Sigmoid colon (tissue), 7 donors: Measurements from ENCODE around the gene STK39. TPM values are rescaled to one million over a fixed set of nuclear protein-coding genes. Genes with fewer than 3 reads are reported as not detected.

ENCODE experiments used
- DNase-seq: peaks from one replicate; pipeline ENCODE4 v3.0.0-alpha.2; 2019
- H3K27ac ChIP-seq, 4 donors: fragments of 200-600 bp; sonication (generic); one replicate each; pipeline ENCODE4 v1.5.1; 2016 to 2019; ENCODE audit warnings: mild to moderate bottlenecking in 1 of 4
- H3K27me3 ChIP-seq, 3 donors: fragments of 200-600 bp; sonication (generic); one replicate each; pipeline ENCODE4 v1.5.1; 2019; ENCODE audit warnings: mild to moderate bottlenecking in 1 of 3
- H3K36me3 ChIP-seq, 4 donors: fragments of 200-600 bp; sonication (generic); one replicate each; pipeline ENCODE4 v1.5.1; 2016 to 2019
- H3K4me1 ChIP-seq, 4 donors: fragments of 200-600 bp; sonication (generic); one replicate each; pipeline ENCODE4 v1.5.1; 2017 to 2019
- H3K4me3 ChIP-seq, 4 donors: fragments of 200-600 bp; sonication (generic); one replicate each; pipeline ENCODE4 v1.5.1; 2017 to 2019; ENCODE audit warnings: mild to moderate bottlenecking in 2 of 4, moderate library complexity in 1 of 4
- H3K9me3 ChIP-seq, 4 donors: fragments of 200-600 bp in 3 of 4; sonication (generic) in 3 of 4; one replicate each; pipeline versions ENCODE4 v1.5.1 to v1.6.1; 2013 to 2019
- EP300 ChIP-seq, 4 donors: sonication (generic); formaldehyde crosslinking; IDR thresholded peaks; one replicate each; pipeline ENCODE4 v1.6.1; 2017; ENCODE audit warnings: antibody characterized with exemption in 4 of 4
- POLR2A ChIP-seq, 2 donors: fragments of 450-650 bp; IDR thresholded peaks; one replicate each; pipeline ENCODE4 v1.6.1; 2016; ENCODE audit warnings: antibody characterized with exemption in 2 of 2, mild to moderate bottlenecking in 2 of 2, moderate library complexity in 2 of 2
- POLR2AphosphoS5 ChIP-seq, 4 donors: sonication (generic); formaldehyde crosslinking; IDR thresholded peaks; one replicate each; pipeline ENCODE4 v1.6.1; 2017; ENCODE audit warnings: antibody characterized with exemption in 4 of 4
- WGBS, 2 donors: extraction: QIAGEN DNeasy Blood & Tissue Kit; methylation state at CpG; one replicate each; pipeline ENCODE4 v1.1.7; 2013; 5-methylcytosine and 5-hydroxymethylcytosine counted together
- intact Hi-C: fragments of 100-400 bp; cut with DNase I; formaldehyde crosslinking; loops from one replicate; pipeline ENCODE4 v1.15.1; 2023
- polyA plus RNA-seq, 3 donors: library from polyadenylated mRNA; stranded (reverse); fragments of 200-250 nt; gene quantifications; one replicate each; pipeline ENCODE4 v1.2.3, GENCODE V29; 2013
- total RNA-seq, 4 donors: library from RNA; depleted of rRNA; stranded (reverse); fragments of >200 nt; gene quantifications; one replicate each; pipeline ENCODE4 v1.1.0, GENCODE V29; 2016
- TF ChIP-seq, protein P1 (sequence below), 4 experiments: fragments of 450-650 bp in 3 of 4; fragments of 200-600 bp in 1 of 4; IDR thresholded peaks; one replicate each; pipeline ENCODE4 v1.5.1; 2016 to 2019; ENCODE audit warnings: antibody characterized with exemption in 4 of 4, mild to moderate bottlenecking in 3 of 4, moderate library complexity in 2 of 4
- donor health status: healthy with polysubstance abuse.
- donor health status: Bipolar disorder and iron deficiency.
- donor health status: healthy.

The STK39 gene
- total and polyA plus RNA-seq, 7 donors, result 13.4 to 44.9 (median 24.1) TPM

GRCh38 chr2:168217920-168218319 lies 29.5 kb downstream of the STK39 start:
- Histone ChIP-seq H3K4me3 (no peak overlapping the region), H3K9me3 (no peaks in the 10 kb centered on the region), H3K27me3 (no peaks in the 10 kb centered on the region), H3K36me3 (no peaks in the 10 kb centered on the region), H3K27ac (peak overlapping the region in 1 of 4 donors; percentile 25), H3K4me1 (peaks cover 0 to 16% (median 5%) of the 10 kb centered on the region in 4 donors)
- TF ChIP-seq EP300 (IDR thresholded peaks at IDR 0.05) (no peak), POLR2AphosphoS5 (IDR thresholded peaks at IDR 0.05) (no peak), POLR2A (IDR thresholded peaks at IDR 0.05) (no peak)
- TF ChIP-seq, protein P1, sequence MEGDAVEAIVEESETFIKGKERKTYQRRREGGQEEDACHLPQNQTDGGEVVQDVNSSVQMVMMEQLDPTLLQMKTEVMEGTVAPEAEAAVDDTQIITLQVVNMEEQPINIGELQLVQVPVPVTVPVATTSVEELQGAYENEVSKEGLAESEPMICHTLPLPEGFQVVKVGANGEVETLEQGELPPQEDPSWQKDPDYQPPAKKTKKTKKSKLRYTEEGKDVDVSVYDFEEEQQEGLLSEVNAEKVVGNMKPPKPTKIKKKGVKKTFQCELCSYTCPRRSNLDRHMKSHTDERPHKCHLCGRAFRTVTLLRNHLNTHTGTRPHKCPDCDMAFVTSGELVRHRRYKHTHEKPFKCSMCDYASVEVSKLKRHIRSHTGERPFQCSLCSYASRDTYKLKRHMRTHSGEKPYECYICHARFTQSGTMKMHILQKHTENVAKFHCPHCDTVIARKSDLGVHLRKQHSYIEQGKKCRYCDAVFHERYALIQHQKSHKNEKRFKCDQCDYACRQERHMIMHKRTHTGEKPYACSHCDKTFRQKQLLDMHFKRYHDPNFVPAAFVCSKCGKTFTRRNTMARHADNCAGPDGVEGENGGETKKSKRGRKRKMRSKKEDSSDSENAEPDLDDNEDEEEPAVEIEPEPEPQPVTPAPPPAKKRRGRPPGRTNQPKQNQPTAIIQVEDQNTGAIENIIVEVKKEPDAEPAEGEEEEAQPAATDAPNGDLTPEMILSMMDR (IDR thresholded peaks at IDR 0.05), result no peak
- intact Hi-C loops, result no loop called here
- no peak for DNase-seq
- 78 to 81% methylated on average over 2 of the region's 2 CpGs for WGBS, 2 donors

- H3K4me1 ChIP-seq, result peaks cover 0 to 19% (median 10%) of the 10 kb centered on the region in 4 donors
- H3K27ac ChIP-seq, result peak overlapping the region in 1 of 4 donors; percentile 7
- WGBS, 2 donors, result 52 to 89% methylated on average over 12 of the region's 12 CpGs
Observed at GRCh38 chr2:168216351-168217005, 30.9 kb downstream of the STK39 start.

DNA sequence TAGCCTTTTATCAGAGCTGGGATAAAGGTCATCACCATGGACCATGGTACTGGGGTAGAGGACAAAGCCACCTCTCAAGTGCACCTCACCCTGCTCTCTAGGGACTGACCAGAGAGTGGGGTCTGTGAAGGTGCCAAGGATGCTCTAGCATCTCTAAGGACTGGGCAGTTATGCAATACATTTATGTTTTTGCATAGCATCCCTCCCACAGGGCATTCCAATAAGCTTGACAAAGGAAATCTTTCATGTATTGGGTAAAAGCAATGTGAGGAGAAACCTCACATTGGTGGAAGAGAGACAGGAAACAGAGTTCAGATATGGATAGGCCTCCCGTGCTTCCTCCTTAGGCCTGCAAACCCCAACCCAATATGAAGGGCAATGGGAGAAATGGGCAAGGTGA lies 31.6 kb downstream of the STK39 start:
- Histone ChIP-seq H3K4me3 (no peak overlapping the region), H3K36me3 (no peaks in the 10 kb centered on the region), H3K27me3 (no peaks in the 10 kb centered on the region), H3K9me3 (no peaks in the 10 kb centered on the region), H3K27ac (peak overlapping the region in 1 of 4 donors; percentile 7), H3K4me1 (peaks cover 0 to 24% (median 13%) of the 10 kb centered on the region in 4 donors)
- DNase-seq, result no peak
- 56 to 74% methylated on average over 1 of the region's 1 CpG for WGBS, 2 donors
- TF ChIP-seq, protein P1 (IDR thresholded peaks at IDR 0.05), result no peak
- intact Hi-C loops, result no loop called here

More at GRCh38 chr2:168216351-168217005, 30.9 kb downstream of the STK39 start:
- TF ChIP-seq POLR2AphosphoS5 (IDR thresholded peaks at IDR 0.05), result no peak
- no peak for TF ChIP-seq EP300 (IDR thresholded peaks at IDR 0.05)
- no peak for TF ChIP-seq POLR2A (IDR thresholded peaks at IDR 0.05)
- TF ChIP-seq, protein P1 (IDR thresholded peaks at IDR 0.05), result no peak
- Histone ChIP-seq H3K4me3 (no peak overlapping the region), H3K9me3 (no peaks in the 10 kb centered on the region), H3K36me3 (no peaks in the 10 kb centered on the region), H3K27me3 (no peaks in the 10 kb centered on the region)
- DNase-seq, result no peak
- intact Hi-C loops, result no loop called here

DNA sequence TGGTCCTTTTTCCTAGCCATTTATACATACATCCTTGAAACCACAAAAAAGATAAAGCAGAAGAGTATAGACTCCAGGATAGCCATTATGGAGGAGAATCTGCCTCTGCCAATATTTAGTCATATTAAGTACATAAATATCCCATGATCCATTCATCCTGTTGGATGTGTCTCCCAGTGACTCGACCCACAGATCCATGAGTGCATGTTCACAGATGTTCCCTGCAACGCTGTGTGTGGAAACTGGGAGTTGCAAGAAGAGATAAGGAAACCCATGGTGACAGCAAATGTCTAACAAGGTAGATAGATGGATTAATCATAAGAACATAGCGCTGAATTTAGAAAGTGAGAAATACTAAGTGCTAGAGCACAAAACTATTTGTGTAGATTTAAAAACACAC lies 34.5 kb downstream of the STK39 start:
- peaks cover 0 to 18% (median 10%) of the 10 kb centered on the region in 4 donors for H3K4me1 ChIP-seq
- DNase-seq, result no peak
- H3K36me3 ChIP-seq, result no peaks in the 10 kb centered on the region
- H3K4me3 ChIP-seq, result no peak overlapping the region
- TF ChIP-seq, protein P1 (IDR thresholded peaks at IDR 0.05), result no peak
- TF ChIP-seq EP300 (IDR thresholded peaks at IDR 0.05), result no peak
- TF ChIP-seq POLR2AphosphoS5 (IDR thresholded peaks at IDR 0.05), result no peak
- TF ChIP-seq POLR2A (IDR thresholded peaks at IDR 0.05), result no peak
- H3K27ac ChIP-seq, result no peak overlapping the region
- no peaks in the 10 kb centered on the region for H3K9me3 ChIP-seq
- H3K27me3 ChIP-seq, result no peaks in the 10 kb centered on the region
- WGBS, 2 donors, result 84 to 90% methylated on average over 3 of the region's 3 CpGs
- intact Hi-C loops, result no loop called here

GRCh38 chr2:168212167-168212566 lies 35.2 kb downstream of the STK39 start:
- peak overlapping the region in 1 of 4 donors; percentile 30 for H3K27ac ChIP-seq
- H3K4me3 ChIP-seq, result no peak overlapping the region
- peaks cover 0 to 15% (median 8%) of the 10 kb centered on the region in 4 donors for H3K4me1 ChIP-seq
- intact Hi-C loops, result no loop called here
- WGBS, 2 donors, result 24 to 48% methylated on average over 4 of the region's 4 CpGs
- H3K27me3 ChIP-seq, result no peaks in the 10 kb centered on the region
- H3K36me3 ChIP-seq, result no peaks in the 10 kb centered on the region
- DNase-seq, result no peak
- no peaks in the 10 kb centered on the region for H3K9me3 ChIP-seq
- TF ChIP-seq EP300 (IDR thresholded peaks at IDR 0.05), result no peak
- TF ChIP-seq, protein P1 (IDR thresholded peaks at IDR 0.05), result no peak
- no peak for TF ChIP-seq POLR2A (IDR thresholded peaks at IDR 0.05)
- no peak for TF ChIP-seq POLR2AphosphoS5 (IDR thresholded peaks at IDR 0.05)
